ENCODE data around the gene LSAMP. TPM values are rescaled to one million over a fixed set of nuclear protein-coding genes. Genes with fewer than 3 reads are reported as not detected.

The LSAMP gene
- total RNA-seq, 4 donors from 2014 or later = 4.3 to 5.2 (median 5.0) TPM

GRCh38 chr3:116299646-116300081 is 145.6 kb downstream of the LSAMP start:
- Histone ChIP-seq H3K9me3 (no peaks in the 10 kb centered on the region), H3K27ac (no peak overlapping the region), H3K27me3 (no peaks in the 10 kb centered on the region), H3K36me3 (no peaks in the 10 kb centered on the region), H3K4me1 (no peaks in the 10 kb centered on the region), H3K4me3 (no peak overlapping the region)
- TF ChIP-seq CTCF (IDR thresholded peaks at IDR 0.05) (no peak), EP300 (IDR thresholded peaks at IDR 0.05) (no peak), POLR2AphosphoS5 (IDR thresholded peaks at IDR 0.05) (no peak), POLR2A (IDR thresholded peaks at IDR 0.05) (no peak)
- 84% methylated on average over 3 of the region's 3 CpGs for WGBS
- DNase-seq (ENCODE audit: low spot score in 2 of 2) = no peak

DNA sequence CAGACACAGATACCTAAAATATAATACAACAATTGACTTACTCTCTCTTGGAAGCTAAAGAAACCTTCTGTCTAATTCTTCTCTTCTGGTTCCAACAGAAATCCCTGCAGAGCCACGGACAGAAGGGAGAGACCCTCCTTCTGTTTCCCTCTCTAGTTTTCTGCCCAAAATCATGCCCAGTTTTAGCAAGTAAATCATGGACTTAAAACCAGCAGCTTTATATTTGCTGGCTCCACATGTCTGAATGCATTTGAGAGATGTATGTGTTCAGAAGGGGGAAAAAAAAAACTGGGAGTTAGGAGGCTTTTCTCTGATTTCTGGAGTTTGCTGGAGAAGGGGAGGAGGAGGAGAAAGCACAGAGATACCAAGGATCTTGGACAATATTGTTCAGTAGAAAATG is 147.1 kb downstream of the LSAMP start:
- TF ChIP-seq POLR2AphosphoS5 (IDR thresholded peaks at IDR 0.05) = no peak
- TF ChIP-seq EP300 (IDR thresholded peaks at IDR 0.05) = no peak
- no peak for TF ChIP-seq POLR2A (IDR thresholded peaks at IDR 0.05)
- TF ChIP-seq CTCF (IDR thresholded peaks at IDR 0.05) = no peak
- no peak overlapping the region for H3K4me3 ChIP-seq
- H3K4me1 ChIP-seq = no peaks in the 10 kb centered on the region
- H3K27ac ChIP-seq = no peak overlapping the region
- no peaks in the 10 kb centered on the region for H3K27me3 ChIP-seq
- no peaks in the 10 kb centered on the region for H3K9me3 ChIP-seq
- no peaks in the 10 kb centered on the region for H3K36me3 ChIP-seq
- WGBS = 61% methylated on average over 1 of the region's 1 CpG
- no peak for DNase-seq (ENCODE audit: low spot score in 2 of 2)

- H3K4me3 ChIP-seq = no peak overlapping the region
Observed at GRCh38 chr3:116291141-116291540, 154.1 kb downstream of the LSAMP start.

GRCh38 chr3:116288485-116288884 is 156.8 kb downstream of the LSAMP start:
- no peaks in the 10 kb centered on the region for H3K36me3 ChIP-seq
- TF ChIP-seq CTCF (IDR thresholded peaks at IDR 0.05) (no peak), EP300 (IDR thresholded peaks at IDR 0.05) (no peak), POLR2AphosphoS5 (IDR thresholded peaks at IDR 0.05) (no peak), POLR2A (IDR thresholded peaks at IDR 0.05) (no peak)
- no peak overlapping the region for H3K27ac ChIP-seq
- no peak overlapping the region for H3K4me3 ChIP-seq
- 29% methylated on average over 4 of the region's 4 CpGs for WGBS
- no peaks in the 10 kb centered on the region for H3K27me3 ChIP-seq
- DNase-seq (ENCODE audit: low spot score in 2 of 2) = no peak
- no peaks in the 10 kb centered on the region for H3K4me1 ChIP-seq
- H3K9me3 ChIP-seq = no peaks in the 10 kb centered on the region

More at GRCh38 chr3:116291141-116291540, 154.1 kb downstream of the LSAMP start:
- H3K36me3 ChIP-seq = no peaks in the 10 kb centered on the region
- no peak overlapping the region for H3K27ac ChIP-seq
- TF ChIP-seq POLR2AphosphoS5 (IDR thresholded peaks at IDR 0.05) (no peak), CTCF (IDR thresholded peaks at IDR 0.05) (no peak), EP300 (IDR thresholded peaks at IDR 0.05) (no peak), POLR2A (IDR thresholded peaks at IDR 0.05) (no peak)
- no peak for DNase-seq (ENCODE audit: low spot score in 2 of 2)
- no peaks in the 10 kb centered on the region for H3K9me3 ChIP-seq
- WGBS = 80% methylated on average over 4 of the region's 4 CpGs
- H3K4me1 ChIP-seq = no peaks in the 10 kb centered on the region
- H3K27me3 ChIP-seq = no peaks in the 10 kb centered on the region

- H3K27me3 ChIP-seq = no peaks in the 10 kb centered on the region
- TF ChIP-seq EP300 (IDR thresholded peaks at IDR 0.05) = no peak
- no peak for TF ChIP-seq POLR2AphosphoS5 (IDR thresholded peaks at IDR 0.05)
- TF ChIP-seq POLR2A (IDR thresholded peaks at IDR 0.05) = no peak
- no peak for TF ChIP-seq CTCF (IDR thresholded peaks at IDR 0.05)
- no peak for DNase-seq (ENCODE audit: low spot score in 2 of 2)
- WGBS = 97% methylated on average over 1 of the region's 1 CpG
- H3K4me1 ChIP-seq = no peaks in the 10 kb centered on the region
- no peak overlapping the region for H3K4me3 ChIP-seq
- no peak overlapping the region for H3K27ac ChIP-seq
- no peaks in the 10 kb centered on the region for H3K36me3 ChIP-seq
- no peaks in the 10 kb centered on the region for H3K9me3 ChIP-seq
Observed at GRCh38 chr3:116285781-116286421, 159.4 kb downstream of the LSAMP start.
